H1 (cell line): Measurements from ENCODE around the gene MAGI1. TPM values are rescaled to one million over a fixed set of nuclear protein-coding genes. Genes with fewer than 3 reads are reported as not detected.

Experiments used
- CTCF ChIA-PET: fragments of 300-600 bp; sonication (Branson Sonifier 250); formaldehyde crosslinking; loops from one replicate; lab custom pipeline; 2021; ENCODE audit not compliant: partially characterized antibody; lab: Charles Lee
- POLR2A ChIA-PET: fragments of 300-600 bp; sonication (Branson Sonifier 250); formaldehyde crosslinking; loops from one replicate; lab custom pipeline; 2021; ENCODE audit warnings: inconsistent platforms; ENCODE audit not compliant: partially characterized antibody; lab: Charles Lee
- DNase-seq, 2 experiments: peaks; one replicate each; pipeline versions ENCODE4 v3.0.0 to v3.0.0-alpha.2; 2010 to 2022; ENCODE audit warnings: low spot score in 2 of 2, low read depth in 1 of 2, mixed read lengths in 1 of 2
- FAIRE-seq: peaks from 2 replicates; lab custom pipeline; 2011; peaks lifted over from hg19 to GRCh38; lab: Jason Lieb, UNC
- H2AFZ ChIP-seq: 2 replicates; pipeline ENCODE4 v1.8.1; 2012; ENCODE audit warnings: low read length, inconsistent platforms
- H2AK5ac ChIP-seq: 2 replicates; pipeline ENCODE4 v1.6.1; 2013; ENCODE audit warnings: low read depth, low read length
- H2BK120ac ChIP-seq: replicated peaks from 2 replicates; pipeline ENCODE3; 2013; ENCODE audit warnings: low read depth, low read length, inconsistent platforms
- H2BK12ac ChIP-seq: 2 replicates; pipeline ENCODE4 v1.6.1; 2013; ENCODE audit warnings: low read depth, low read length
- H2BK15ac ChIP-seq: 2 replicates; pipeline ENCODE4 v1.6.1; 2013; ENCODE audit warnings: low read length
- H2BK20ac ChIP-seq: 2 replicates; pipeline ENCODE4 v1.6.1; 2013; ENCODE audit warnings: low read length
- H2BK5ac ChIP-seq: 2 replicates; pipeline ENCODE4 v1.6.1; 2013; ENCODE audit warnings: low read depth, low read length
- H3K14ac ChIP-seq: 2 replicates; pipeline ENCODE4 v1.6.1; 2013; ENCODE audit warnings: inconsistent platforms; ENCODE audit not compliant: insufficient read length
- H3K18ac ChIP-seq: 2 replicates; pipeline ENCODE4 v1.6.1; 2013; ENCODE audit warnings: low read length; ENCODE audit errors: extremely low read depth
- H3K23ac ChIP-seq: 2 replicates; pipeline ENCODE4 v1.6.1; 2013; ENCODE audit warnings: inconsistent platforms; ENCODE audit not compliant: insufficient read length
- H3K23me2 ChIP-seq: 2 replicates; pipeline ENCODE4 v1.6.1; 2013; ENCODE audit warnings: low read depth, low read length
- H3K27ac ChIP-seq: 2 replicates; pipeline ENCODE4 v1.6.1; 2011; ENCODE audit warnings: low read depth, low read length, inconsistent platforms
- H3K27me3 ChIP-seq, 4 experiments: replicated peaks in 1 of 4; 1 replicate in 1 of 4; 2 replicates in 3 of 4; pipeline versions ENCODE4 v1.6.1 to v1.8.1; 2011 to 2013; ENCODE audit warnings: low read length in 3 of 4, mild to moderate bottlenecking in 3 of 4, inconsistent platforms in 2 of 4, mixed read lengths in 2 of 4, moderate library complexity in 1 of 4; ENCODE audit not compliant: control insufficient read depth in 3 of 4, insufficient read depth in 3 of 4; ENCODE audit errors: extremely low read depth in 1 of 4
- H3K36me3 ChIP-seq, 4 experiments: 2 replicates each; pipeline versions ENCODE4 v1.6.1 to v1.8.1; 2011 to 2013; ENCODE audit warnings: mild to moderate bottlenecking in 4 of 4, low read length in 3 of 4, moderate library complexity in 2 of 4, control low read depth in 1 of 4, inconsistent platforms in 1 of 4; ENCODE audit not compliant: insufficient read depth in 4 of 4, control insufficient read depth in 2 of 4
- H3K4ac ChIP-seq: replicated peaks from 2 replicates; pipeline ENCODE3; 2013; ENCODE audit warnings: low read length, low read depth, mixed read lengths, inconsistent platforms; ENCODE audit not compliant: insufficient read length
- H3K4me1 ChIP-seq, 4 experiments: replicated peaks in 1 of 4; 1 replicate in 1 of 4; 2 replicates in 3 of 4; pipeline versions ENCODE4 v1.6.1 to v1.8.1; 2011 to 2013; ENCODE audit warnings: low read length in 3 of 4, inconsistent platforms in 2 of 4, mixed read lengths in 1 of 4; ENCODE audit not compliant: insufficient read depth in 4 of 4, control insufficient read depth in 3 of 4
- H3K4me2 ChIP-seq, 2 experiments: 2 replicates each; pipeline versions ENCODE4 v1.6.1 to v1.8.1; 2011 to 2013; ENCODE audit warnings: low read depth in 2 of 2, low read length in 2 of 2, control low read depth in 1 of 2, inconsistent platforms in 1 of 2, mild to moderate bottlenecking in 1 of 2; ENCODE audit not compliant: insufficient read depth in 1 of 2
- H3K4me3 ChIP-seq, 4 experiments: fragments of 200-600, 300-600 bp in 1 of 4; sonication (generic), shearing (Covaris generic), sonication (Bioruptor Twin) in 1 of 4; 2 replicates each; pipeline versions ENCODE4 v1.5.1 to v1.8.1; 2011 to 2016; ENCODE audit warnings: low read length in 4 of 4, low read depth in 3 of 4, control low read depth in 2 of 4, inconsistent platforms in 2 of 4, mild to moderate bottlenecking in 2 of 4, mixed read lengths in 1 of 4, moderate library complexity in 1 of 4; ENCODE audit not compliant: insufficient read depth in 2 of 4; ENCODE audit errors: extremely low read depth in 1 of 4
- H3K56ac ChIP-seq: replicated peaks from 2 replicates; pipeline ENCODE3; 2013; ENCODE audit warnings: low read depth, mild to moderate bottlenecking, mixed read lengths, low read length, inconsistent platforms; ENCODE audit not compliant: insufficient read length
- H3K79me1 ChIP-seq: 2 replicates; pipeline ENCODE4 v1.6.1; 2013; ENCODE audit warnings: low read depth, low read length, control low read depth
- H3K79me2 ChIP-seq, 2 experiments: 2 replicates each; pipeline versions ENCODE4 v1.6.1 to v1.8.1; 2012 to 2013; ENCODE audit warnings: low read length in 2 of 2, mild to moderate bottlenecking in 2 of 2, inconsistent platforms in 1 of 2; ENCODE audit not compliant: insufficient read depth in 2 of 2, control insufficient read depth in 1 of 2
- H3K9ac ChIP-seq, 4 experiments: replicated peaks in 1 of 4; 1 replicate in 1 of 4; 2 replicates in 3 of 4; pipeline versions ENCODE4 v1.6.1 to v1.8.1; 2011 to 2013; ENCODE audit warnings: low read depth in 3 of 4, low read length in 3 of 4, control low read depth in 2 of 4, mild to moderate bottlenecking in 2 of 4, moderate library complexity in 2 of 4, inconsistent platforms in 1 of 4; ENCODE audit errors: extremely low read depth in 1 of 4
- H3K9me3 ChIP-seq, 2 experiments: 2 replicates each; pipeline versions ENCODE4 v1.6.1 to v1.8.1; 2012 to 2013; ENCODE audit warnings: mild to moderate bottlenecking in 2 of 2, moderate library complexity in 2 of 2, control low read depth in 1 of 2, inconsistent platforms in 1 of 2, low read depth in 1 of 2, low read length in 1 of 2, mixed read lengths in 1 of 2; ENCODE audit not compliant: insufficient read depth in 2 of 2
- H4K20me1 ChIP-seq, 2 experiments: replicated peaks in 1 of 2; 2 replicates each; pipeline versions ENCODE3 to v1.8.1; 2011 to 2013; ENCODE audit warnings: inconsistent platforms in 2 of 2, low read length in 2 of 2, mild to moderate bottlenecking in 1 of 2; ENCODE audit not compliant: insufficient read depth in 2 of 2, control insufficient read depth in 1 of 2
- H4K5ac ChIP-seq: 2 replicates; pipeline ENCODE4 v1.6.1; 2013; ENCODE audit warnings: low read length, low read depth, mixed read lengths, inconsistent platforms; ENCODE audit not compliant: insufficient read length
- H4K8ac ChIP-seq: 2 replicates; pipeline ENCODE4 v1.8.0; 2013; ENCODE audit warnings: mild to moderate bottlenecking, moderate library complexity, low read length, inconsistent platforms; ENCODE audit not compliant: insufficient read depth; ENCODE audit errors: extremely low read depth
- H4K91ac ChIP-seq: replicated peaks from 2 replicates; pipeline ENCODE3; 2013; ENCODE audit warnings: low read length, mixed read lengths, inconsistent platforms; ENCODE audit not compliant: insufficient read length
- BACH1 ChIP-seq: IDR thresholded peaks from 2 replicates; pipeline ENCODE4 v1.6.1; 2012; ENCODE audit warnings: low read length, improper control_type of control experiment
- BRCA1 ChIP-seq: IDR thresholded peaks from 2 replicates; pipeline ENCODE4 v1.6.1; 2012; ENCODE audit warnings: low read depth, low read length, improper control_type of control experiment
- RXRA ChIP-seq: IDR thresholded peaks from 2 replicates; pipeline ENCODE4 v1.6.1; 2011; ENCODE audit warnings: low read depth, mild to moderate bottlenecking, low read length, moderate library complexity; ENCODE audit not compliant: insufficient read depth
- SAP30 ChIP-seq: fragments of 300-600 bp; sonication (generic); IDR thresholded peaks from 2 replicates; pipeline ENCODE4 v1.7.1; 2012; ENCODE audit warnings: low read length, moderate library complexity, mild to moderate bottlenecking, inconsistent platforms; ENCODE audit not compliant: insufficient read depth, insufficient replicate concordance
- SIX5 ChIP-seq: IDR thresholded peaks from 2 replicates; pipeline ENCODE4 v1.6.1; 2011; ENCODE audit warnings: mild to moderate bottlenecking, low read depth, low read length
- WGBS, 2 experiments: shearing (Covaris generic) in 1 of 2; methylation state at CpG; one replicate each; pipeline versions ENCODE4 v1.1.6 to v1.1.7; 2013 to 2015; ENCODE audit warnings: low lambda C conversion rate in 2 of 2, mixed read lengths in 2 of 2, inconsistent platforms in 1 of 2, low coverage in 1 of 2, missing lambda C conversion rate in 1 of 2; ENCODE audit not compliant: insufficient replicate concordance in 2 of 2, insufficient coverage in 1 of 2, insufficient read length in 1 of 2; ENCODE audit errors: extremely low coverage in 1 of 2, missing lambda C conversion rate in 1 of 2; 5-methylcytosine and 5-hydroxymethylcytosine counted together
- polyA plus RNA-seq, 7 experiments: library from polyadenylated mRNA; depleted of rRNA in 3 of 7; stranded (reverse) in 5 of 7; unstranded in 2 of 7; fragments of >200 nt in 5 of 7; fragments of 200-250 nt in 2 of 7; gene quantifications; 1 replicate in 5 of 7; 2 replicates in 1 of 7; 4 replicates in 1 of 7; pipeline versions ENCODE4 v1.2.1 to v1.2.3, GENCODE V29; 2011 to 2013; ENCODE audit warnings: missing spikeins in 2 of 7, mixed read lengths in 2 of 7
- total RNA-seq: library from RNA; stranded (reverse); fragmentation: NEBNext Ultra II Directional; extraction: Animal tissue kit (Norgen Biotek cat#: 25700); gene quantifications from 2 replicates; pipeline ENCODE4 v1.2.1, GENCODE V29; 2021

The MAGI1 gene
- total and polyA plus RNA-seq, 2 of the 8 experiments (the other 6 are each of a cell fraction or from before 2014, with no cell fraction given) = 19.8 to 78.0 TPM

DNA sequence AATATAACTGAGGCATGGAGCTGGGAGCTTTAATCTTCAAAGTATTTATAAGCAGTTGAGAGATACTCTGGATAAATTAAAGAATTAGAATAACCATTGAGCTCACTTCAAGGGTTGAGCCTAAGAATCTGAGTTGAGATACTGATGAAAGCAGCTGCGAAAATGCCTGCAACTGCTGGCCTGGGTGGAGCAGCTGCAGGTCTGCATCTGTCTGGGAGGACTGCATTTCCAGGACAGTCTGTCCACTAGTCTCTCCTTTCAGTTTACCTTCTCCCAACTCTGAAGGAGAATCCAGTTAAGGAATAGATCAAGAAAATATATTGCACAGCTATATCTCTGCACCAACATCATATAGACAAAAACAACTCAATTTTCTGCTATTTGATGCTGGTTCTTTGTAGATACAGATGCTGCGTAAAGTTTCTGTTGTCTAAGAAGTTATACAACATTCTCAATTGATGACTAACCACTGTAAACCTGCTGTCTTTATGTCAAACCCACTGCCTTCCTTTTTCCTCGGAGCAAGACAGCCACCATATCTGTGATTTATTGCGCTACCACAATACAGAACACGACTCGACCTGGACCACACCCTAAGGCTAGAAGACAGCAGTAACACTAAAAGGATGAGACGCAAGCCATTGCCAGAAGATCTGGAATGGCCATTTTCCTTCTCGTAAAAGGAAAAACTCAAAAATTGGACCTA lies 245.1 kb downstream of the MAGI1 start:
- peaks cover 3% of the 10 kb centered on the region in 2 experiments for H4K20me1 ChIP-seq
- H3K36me3 ChIP-seq = no peaks in the 10 kb centered on the region
- peaks cover 0 to 14% of the 10 kb centered on the region in 2 experiments; a peak in 2 of 4 replicates for H3K79me2 ChIP-seq
- no peak overlapping the region for H3K23ac ChIP-seq
- H3K56ac ChIP-seq = no peak overlapping the region
- no peak overlapping the region for H2BK120ac ChIP-seq
- TF ChIP-seq BACH1 (no peak), SIX5 (no peak), BRCA1 (no peak), SAP30 (no peak), RXRA (no peak)
- no peak overlapping the region for H2BK5ac ChIP-seq
- CTCF ChIA-PET = interaction anchor here (0.6 to 1.2 kb wide), 7 partner anchors 9 to 1052 kb away, joined by 3 to 5 read pairs (median 3); no protein-coding TSS in a partner anchor
- no peak overlapping the region for H4K5ac ChIP-seq
- H2BK20ac ChIP-seq = no peak overlapping the region
- H3K27ac ChIP-seq = no peak overlapping the region
- H3K79me1 ChIP-seq = no peaks in the 10 kb centered on the region
- no peak overlapping the region for H2BK15ac ChIP-seq
- POLR2A ChIA-PET = no interaction called here
- FAIRE-seq (peak; percentile 32), DNase-seq (no peak)
- H3K4me3 ChIP-seq = no peak overlapping the region
- H2AFZ ChIP-seq = no peak overlapping the region
- no peak overlapping the region for H4K91ac ChIP-seq
- H3K18ac ChIP-seq = no peak overlapping the region
- no peak overlapping the region; the same call in 1 of the 2 replicates for H2AK5ac ChIP-seq
- 92% methylated on average over 8 of the region's 8 CpGs; no CpG with 5 or more reads in 1 of the 2 experiments for WGBS, 2 experiments
- no peak overlapping the region for H3K4me2 ChIP-seq
- no peaks in the 10 kb centered on the region for H3K23me2 ChIP-seq
- no peak overlapping the region for H3K4ac ChIP-seq
- H3K9me3 ChIP-seq = no peaks in the 10 kb centered on the region
- no peak overlapping the region for H3K14ac ChIP-seq
- H3K4me1 ChIP-seq = peaks cover 0 to 7% (median 3%) of the 10 kb centered on the region in 4 experiments; a peak in 3 of 7 replicates
- H3K27me3 ChIP-seq = no peaks in the 10 kb centered on the region
- no peak overlapping the region for H2BK12ac ChIP-seq
- H3K9ac ChIP-seq = no peak overlapping the region
- H4K8ac ChIP-seq = no peak overlapping the region
